HepG2 (cell line): ENCODE measurements around the gene C20orf144. TPM values are rescaled to one million over a fixed set of nuclear protein-coding genes. Genes with fewer than 3 reads are reported as not detected.

Source experiments
- ATF2 ChIP-seq: sonication (generic); formaldehyde crosslinking; IDR thresholded peaks from 2 replicates; pipeline ENCODE4 v1.4.0; 2020; ENCODE audit warnings: missing genetic modification reagents
- BRCA1 ChIP-seq: sonication (generic); formaldehyde crosslinking; IDR thresholded peaks from 2 replicates; pipeline ENCODE4 v1.4.0; 2020; ENCODE audit warnings: missing genetic modification reagents
- CREM ChIP-seq, 2 experiments: sonication (generic) in 1 of 2; formaldehyde crosslinking in 1 of 2; IDR thresholded peaks; 2 replicates each; pipeline versions ENCODE4 v1.4.0 to v1.6.1; 2016 to 2020; ENCODE audit warnings: antibody characterized with exemption in 1 of 2, mild to moderate bottlenecking in 1 of 2, missing genetic modification reagents in 1 of 2
- DR1 ChIP-seq: sonication (generic); formaldehyde crosslinking; IDR thresholded peaks from 2 replicates; pipeline ENCODE4 v1.8.0; 2021; ENCODE audit warnings: mild to moderate bottlenecking, missing genetic modification reagents, inconsistent platforms
- GPN1 ChIP-seq: sonication (generic); formaldehyde crosslinking; IDR thresholded peaks from 2 replicates; pipeline ENCODE4 v1.5.1; 2020; ENCODE audit warnings: missing genetic modification reagents, borderline replicate concordance
- HNF4G ChIP-seq, 2 experiments: sonication (generic) in 1 of 2; formaldehyde crosslinking in 1 of 2; IDR thresholded peaks; 2 replicates each; pipeline versions ENCODE4 v1.4.0 to v1.6.1; 2011 to 2020; ENCODE audit warnings: borderline replicate concordance in 2 of 2, low read depth in 2 of 2, mild to moderate bottlenecking in 2 of 2, low read length in 1 of 2, missing genetic modification reagents in 1 of 2, moderate library complexity in 1 of 2
- HOXA9 ChIP-seq: sonication (generic); formaldehyde crosslinking; IDR thresholded peaks from 2 replicates; pipeline ENCODE4 v1.8.1; 2022; ENCODE audit warnings: missing genetic modification reagents, mild to moderate bottlenecking, moderate library complexity, borderline replicate concordance
- JUNB ChIP-seq: sonication (generic); formaldehyde crosslinking; IDR thresholded peaks from 2 replicates; pipeline ENCODE4 v1.8.0; 2022; ENCODE audit warnings: missing genetic modification reagents, mild to moderate bottlenecking, borderline replicate concordance
- KDM5B ChIP-seq: sonication (generic); formaldehyde crosslinking; IDR thresholded peaks from 2 replicates; pipeline ENCODE4 v1.4.0; 2020; ENCODE audit warnings: missing genetic modification reagents, mild to moderate bottlenecking, borderline replicate concordance
- PCBP2 ChIP-seq: fragments of 200-400 bp; formaldehyde crosslinking; optimal IDR thresholded peaks from 2 replicates; pipeline ENCODE3; 2018; ENCODE audit warnings: low read length, low read depth; ENCODE audit not compliant: poor library complexity, severe bottlenecking
- SP4 ChIP-seq: sonication (generic); formaldehyde crosslinking; IDR thresholded peaks from 2 replicates; pipeline ENCODE4 v1.8.1; 2023; ENCODE audit warnings: mild to moderate bottlenecking, missing genetic modification reagents
- TBX2 ChIP-seq: sonication (generic); formaldehyde crosslinking; IDR thresholded peaks from 2 replicates; pipeline ENCODE4 v1.5.0; 2020; ENCODE audit warnings: missing genetic modification reagents, mild to moderate bottlenecking, borderline replicate concordance
- YEATS2 ChIP-seq: sonication (generic); formaldehyde crosslinking; IDR thresholded peaks from 2 replicates; pipeline ENCODE4 v1.4.0; 2020; ENCODE audit warnings: missing genetic modification reagents, borderline replicate concordance
- ZFP1 ChIP-seq: IDR thresholded peaks from 2 replicates; pipeline ENCODE4 v1.6.1; 2016
- ZNF224 ChIP-seq: sonication (generic); formaldehyde crosslinking; IDR thresholded peaks from 2 replicates; pipeline ENCODE4 v1.5.0; 2020; ENCODE audit warnings: mild to moderate bottlenecking, missing genetic modification reagents
- ZNF24 ChIP-seq: fragments of 450-650 bp; IDR thresholded peaks from 2 replicates; pipeline ENCODE4 v1.6.1; 2017; ENCODE audit warnings: antibody characterized with exemption, mild to moderate bottlenecking
- ZNF354B ChIP-seq: sonication (generic); formaldehyde crosslinking; IDR thresholded peaks from 2 replicates; pipeline ENCODE4 v1.8.0; 2022; ENCODE audit warnings: mild to moderate bottlenecking, missing genetic modification reagents
- ZNF619 ChIP-seq: sonication (generic); formaldehyde crosslinking; IDR thresholded peaks from 2 replicates; pipeline ENCODE4 v1.4.0; 2020; ENCODE audit warnings: mild to moderate bottlenecking, missing genetic modification reagents
- ZNF629 ChIP-seq: sonication (generic); formaldehyde crosslinking; conservative IDR thresholded peaks from 2 replicates; pipeline ENCODE4 v1.5.0; 2020; ENCODE audit warnings: missing genetic modification reagents
- ZNF83 ChIP-seq: sonication (generic); formaldehyde crosslinking; IDR thresholded peaks from 2 replicates; pipeline ENCODE4 v1.4.0; 2020; ENCODE audit warnings: missing genetic modification reagents, mild to moderate bottlenecking, borderline replicate concordance
- ZSCAN12 ChIP-seq: sonication (generic); formaldehyde crosslinking; IDR thresholded peaks from 2 replicates; pipeline ENCODE4 v1.9.0; 2021; ENCODE audit warnings: mild to moderate bottlenecking, missing genetic modification reagents
- polyA plus RNA-seq, 8 experiments: library from polyadenylated mRNA; depleted of rRNA in 3 of 8; stranded (reverse) in 7 of 8; unstranded in 1 of 8; fragments of >200 nt; fragmentation: Illumina TruSeq in 4 of 8; extraction: Trizol in 4 of 8; gene quantifications; 2 replicates each; pipeline versions ENCODE4 v1.2.1 to v1.2.3, GENCODE V29; 2011 to 2016; ENCODE audit warnings: low read depth in 4 of 8, missing spikeins in 1 of 8, mixed read lengths in 1 of 8; ENCODE audit not compliant: insufficient read depth in 1 of 8
- total RNA-seq, 5 experiments: library from RNA; depleted of rRNA; stranded (reverse); fragments of >200 nt; fragmentation: Illumina TruSeq; extraction: Trizol; gene quantifications; 2 replicates each; pipeline ENCODE4 v1.2.3, GENCODE V29; 2016; ENCODE audit warnings: low read depth in 1 of 5
- TF ChIP-seq, protein P1 (sequence below): sonication (generic); formaldehyde crosslinking; IDR thresholded peaks from 2 replicates; pipeline ENCODE4 v1.8.0; 2022; ENCODE audit warnings: missing genetic modification reagents, mild to moderate bottlenecking, inconsistent platforms, borderline replicate concordance
- TF ChIP-seq, protein P2 (sequence below): fragments of 450-650 bp; IDR thresholded peaks from 2 replicates; pipeline ENCODE4 v1.6.1; 2017; ENCODE audit warnings: mild to moderate bottlenecking

Gene C20orf144
- total and polyA plus RNA-seq, 2 of the 13 experiments (the other 11 are each of a cell fraction or from before 2014, with no cell fraction given): 0.09 to 0.16 TPM

DNA sequence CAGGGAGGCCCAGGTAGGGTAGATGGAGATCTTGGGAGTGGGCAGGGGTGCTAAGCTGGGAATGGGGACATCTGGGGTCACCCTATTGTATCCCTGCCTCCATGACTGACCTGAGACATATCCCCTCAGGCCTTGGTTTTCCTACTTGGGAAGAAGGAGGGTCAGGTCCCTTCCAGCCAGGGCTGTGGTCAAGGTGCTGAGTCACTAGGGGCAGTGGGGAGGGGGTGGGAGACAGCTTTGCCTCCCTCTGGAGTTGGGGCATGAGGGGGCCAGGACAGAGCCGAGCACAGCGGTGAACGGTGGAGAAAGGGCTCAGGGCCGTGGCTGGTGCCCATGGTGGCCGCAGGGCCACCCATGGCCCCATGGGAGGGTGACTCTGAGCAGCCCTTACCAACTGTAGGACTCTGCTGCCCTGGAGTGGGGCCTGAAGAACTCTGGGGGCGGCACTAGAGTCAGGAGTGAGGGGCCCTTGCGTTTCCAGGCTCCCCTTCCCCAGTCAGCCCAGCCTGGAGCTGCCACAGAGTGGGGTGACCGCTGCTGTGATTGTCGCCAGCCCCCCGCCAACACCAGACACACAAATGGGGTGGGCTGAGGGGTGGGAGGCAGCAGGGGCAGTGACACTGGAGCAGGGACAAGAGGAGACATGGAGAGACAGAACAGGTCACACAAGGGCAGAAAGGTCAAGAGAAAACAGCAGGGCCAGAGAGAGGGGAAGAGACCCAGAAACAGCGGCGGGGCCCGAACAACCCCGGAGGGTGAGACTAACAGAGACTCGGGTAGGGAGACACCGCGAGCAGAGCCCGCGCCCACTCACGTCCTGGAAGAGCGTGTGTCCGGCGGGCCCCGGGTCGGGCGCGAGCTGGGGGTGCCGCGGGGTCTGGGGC lies 11.5 kb downstream of the C20orf144 start (continued):
- no peak for TF ChIP-seq HOXA9
- no peak for TF ChIP-seq JUNB (CRISPR knock-in tag)
- TF ChIP-seq DR1 (CRISPR knock-in tag): no peak
- peak; percentile 85; the same call in 1 of the 2 replicates for TF ChIP-seq ZNF83 (CRISPR knock-in tag)
- no peak for TF ChIP-seq CREM (IDR thresholded peaks at IDR 0.05)
- no peak for TF ChIP-seq CREM (CRISPR knock-in tag; IDR thresholded peaks at IDR 0.05)
- TF ChIP-seq TBX2 (CRISPR knock-in tag): no peak; the same call in 1 of the 2 replicates
- TF ChIP-seq ZNF354B (CRISPR knock-in tag): no peak
- TF ChIP-seq KDM5B: no peak
- TF ChIP-seq, protein P1, sequence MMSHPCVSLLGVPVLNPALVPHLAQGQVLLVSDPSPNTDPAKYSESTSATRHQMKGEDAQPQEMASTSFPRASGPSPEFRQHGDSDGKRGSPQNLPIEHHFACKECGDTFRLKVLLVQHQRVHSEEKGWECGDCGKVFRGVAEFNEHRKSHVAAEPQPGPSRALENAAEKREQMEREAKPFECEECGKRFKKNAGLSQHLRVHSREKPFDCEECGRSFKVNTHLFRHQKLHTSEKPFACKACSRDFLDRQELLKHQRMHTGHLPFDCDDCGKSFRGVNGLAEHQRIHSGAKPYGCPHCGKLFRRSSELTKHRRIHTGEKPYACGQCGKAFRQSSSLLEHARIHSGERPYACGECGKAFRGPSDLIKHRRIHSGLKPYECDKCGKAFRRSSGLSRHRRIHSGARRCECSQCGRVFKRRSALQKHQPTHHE (CRISPR knock-in tag): 0 out of 2 replicates have a peak, but pooled peaks have one; percentile 28
- TF ChIP-seq, protein P2, sequence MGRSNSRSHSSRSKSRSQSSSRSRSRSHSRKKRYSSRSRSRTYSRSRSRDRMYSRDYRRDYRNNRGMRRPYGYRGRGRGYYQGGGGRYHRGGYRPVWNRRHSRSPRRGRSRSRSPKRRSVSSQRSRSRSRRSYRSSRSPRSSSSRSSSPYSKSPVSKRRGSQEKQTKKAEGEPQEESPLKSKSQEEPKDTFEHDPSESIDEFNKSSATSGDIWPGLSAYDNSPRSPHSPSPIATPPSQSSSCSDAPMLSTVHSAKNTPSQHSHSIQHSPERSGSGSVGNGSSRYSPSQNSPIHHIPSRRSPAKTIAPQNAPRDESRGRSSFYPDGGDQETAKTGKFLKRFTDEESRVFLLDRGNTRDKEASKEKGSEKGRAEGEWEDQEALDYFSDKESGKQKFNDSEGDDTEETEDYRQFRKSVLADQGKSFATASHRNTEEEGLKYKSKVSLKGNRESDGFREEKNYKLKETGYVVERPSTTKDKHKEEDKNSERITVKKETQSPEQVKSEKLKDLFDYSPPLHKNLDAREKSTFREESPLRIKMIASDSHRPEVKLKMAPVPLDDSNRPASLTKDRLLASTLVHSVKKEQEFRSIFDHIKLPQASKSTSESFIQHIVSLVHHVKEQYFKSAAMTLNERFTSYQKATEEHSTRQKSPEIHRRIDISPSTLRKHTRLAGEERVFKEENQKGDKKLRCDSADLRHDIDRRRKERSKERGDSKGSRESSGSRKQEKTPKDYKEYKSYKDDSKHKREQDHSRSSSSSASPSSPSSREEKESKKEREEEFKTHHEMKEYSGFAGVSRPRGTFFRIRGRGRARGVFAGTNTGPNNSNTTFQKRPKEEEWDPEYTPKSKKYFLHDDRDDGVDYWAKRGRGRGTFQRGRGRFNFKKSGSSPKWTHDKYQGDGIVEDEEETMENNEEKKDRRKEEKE: no peak
- TF ChIP-seq ZNF224 (CRISPR knock-in tag): no peak
- TF ChIP-seq SP4 (CRISPR knock-in tag): no peak
- TF ChIP-seq ZSCAN12 (CRISPR knock-in tag): no peak
- TF ChIP-seq HNF4G (IDR thresholded peaks at IDR 0.05; ENCODE audit: borderline replicate concordance, low read depth, low read length): no peak
- no peak for TF ChIP-seq HNF4G (CRISPR knock-in tag; IDR thresholded peaks at IDR 0.05; ENCODE audit: borderline replicate concordance, low read depth)
- TF ChIP-seq BRCA1 (CRISPR knock-in tag): no peak
- TF ChIP-seq ZNF629 (CRISPR knock-in tag): no peak; the same call in 1 of the 2 replicates
- no peak for TF ChIP-seq ATF2 (CRISPR knock-in tag)
- no peak for TF ChIP-seq ZFP1 (CRISPR knock-in tag)
- no peak for TF ChIP-seq ZNF24
- no peak for TF ChIP-seq GPN1
- TF ChIP-seq YEATS2 (CRISPR knock-in tag): no peak
- TF ChIP-seq ZNF619: no peak
- TF ChIP-seq PCBP2: no peak
